GM23338 (cell line): ENCODE measurements around the gene CALHM2. TPM values are rescaled to one million over a fixed set of nuclear protein-coding genes. Genes with fewer than 3 reads are reported as not detected.

Experiments
- ATAC-seq: fragments of 200-7000 bp; cut with Tn5 transposase; 3 replicates; pipeline ENCODE4 v1.9.1; 2020
- DNase-seq: peaks from one replicate; pipeline ENCODE4 v3.0.0-alpha.2; 2015; ENCODE audit warnings: low spot score
- H2AFZ ChIP-seq: fragments of 200-600 bp; sonication (generic); 2 replicates; pipeline ENCODE4 v1.8.0; 2016; ENCODE audit warnings: antibody characterized with exemption, mild to moderate bottlenecking, moderate library complexity
- H3F3A ChIP-seq: fragments of 200-600 bp; sonication (generic); replicated peaks from 2 replicates; pipeline ENCODE4 v1.8.0; 2017; ENCODE audit warnings: antibody characterized with exemption, mixed run types, low read depth
- H3K27ac ChIP-seq: fragments of 200-600 bp; sonication (generic); 2 replicates; pipeline ENCODE4 v1.6.1; 2016; ENCODE audit warnings: low read depth
- H3K27me3 ChIP-seq: fragments of 200-600 bp; sonication (generic); 2 replicates; pipeline ENCODE4 v1.8.0; 2016; ENCODE audit warnings: mild to moderate bottlenecking, mixed run types, moderate library complexity; ENCODE audit not compliant: insufficient read depth
- H3K36me3 ChIP-seq: fragments of 200-600 bp; sonication (generic); 2 replicates; pipeline ENCODE4 v1.8.0; 2016; ENCODE audit warnings: mild to moderate bottlenecking; ENCODE audit not compliant: insufficient read depth
- H3K4me1 ChIP-seq: fragments of 200-600 bp; sonication (generic); 2 replicates; pipeline ENCODE4 v1.8.0; 2016; ENCODE audit warnings: mild to moderate bottlenecking, moderate library complexity; ENCODE audit not compliant: insufficient read depth
- H3K4me2 ChIP-seq: fragments of 200-600 bp; sonication (generic); 2 replicates; pipeline ENCODE4 v1.7.1; 2017; ENCODE audit warnings: mixed run types
- H3K4me3 ChIP-seq: fragments of 200-600 bp; sonication (generic); 2 replicates; pipeline ENCODE4 v1.6.1; 2016; ENCODE audit warnings: mixed run types
- H3K79me2 ChIP-seq: fragments of 200-600 bp; sonication (generic); replicated peaks from 2 replicates; pipeline ENCODE4 v1.8.0; 2017; ENCODE audit warnings: mild to moderate bottlenecking; ENCODE audit not compliant: insufficient read depth
- H3K9me2 ChIP-seq: fragments of 200-600 bp; sonication (generic); 2 replicates; pipeline ENCODE4 v1.8.0; 2017; ENCODE audit not compliant: insufficient read depth
- H4K20me1 ChIP-seq: fragments of 200-600 bp; sonication (generic); replicated peaks from 2 replicates; pipeline ENCODE4 v1.8.0; 2017; ENCODE audit warnings: mild to moderate bottlenecking; ENCODE audit not compliant: insufficient read depth
- H3K27ac Mint-ChIP-seq: 2 replicates; pipeline ENCODE4 v1.8.0; 2020; ENCODE audit warnings: inconsistent platforms, mild to moderate bottlenecking, moderate library complexity, mixed read lengths
- H3K27me3 Mint-ChIP-seq: 3 replicates; pipeline ENCODE4 v1.8.0; 2022; ENCODE audit warnings: low read depth, mild to moderate bottlenecking, moderate library complexity, mixed read lengths, inconsistent platforms; ENCODE audit not compliant: insufficient read depth, poor library complexity
- H3K36me3 Mint-ChIP-seq: 3 replicates; pipeline ENCODE4 v1.8.0; 2021; ENCODE audit warnings: low read depth, mild to moderate bottlenecking, inconsistent platforms, moderate library complexity, mixed read lengths
- H3K4me1 Mint-ChIP-seq: 3 replicates; pipeline ENCODE4 v1.8.0; 2020; ENCODE audit warnings: mild to moderate bottlenecking, inconsistent platforms, mixed read lengths
- H3K4me3 Mint-ChIP-seq: 3 replicates; pipeline ENCODE4 v1.8.0; 2021; ENCODE audit warnings: moderate library complexity, mild to moderate bottlenecking, inconsistent platforms, mixed read lengths
- H3K9me3 Mint-ChIP-seq: 3 replicates; pipeline ENCODE4 v1.8.0; 2020; ENCODE audit warnings: moderate library complexity, mild to moderate bottlenecking, inconsistent platforms, mixed read lengths
- NANOG ChIP-seq: IDR thresholded peaks from 2 replicates; pipeline ENCODE4 v1.6.1; 2016; ENCODE audit warnings: antibody characterized with exemption, borderline replicate concordance
- POLR2AphosphoS5 ChIP-seq: IDR thresholded peaks from 2 replicates; pipeline ENCODE4 v1.6.1; 2016; ENCODE audit warnings: antibody characterized with exemption, low read depth
- STAT1 ChIP-seq: IDR thresholded peaks from one replicate; pipeline ENCODE4 v1.6.1; 2016; ENCODE audit warnings: antibody characterized with exemption; ENCODE audit not compliant: unreplicated experiment
- polyA plus RNA-seq: library from polyadenylated mRNA; unstranded; fragments of >200 nt; fragmentation: Nextera tagmentation; extraction: Ambion mirVana; gene quantifications from 2 replicates; pipeline ENCODE4 v1.2.1, GENCODE V29; 2016
- total RNA-seq: library from RNA; depleted of rRNA; stranded (reverse); fragments of >200 nt; shearing (Covaris generic); gene quantifications from 2 replicates; pipeline ENCODE4 v1.2.3, GENCODE V29; 2014
- TF ChIP-seq, protein P1 (sequence below): fragments of 250-450 bp; sonication (Bioruptor Pico); IDR thresholded peaks from 2 replicates; pipeline ENCODE4 v1.5.0; 2020; ENCODE audit warnings: mild to moderate bottlenecking, moderate library complexity
- TF ChIP-seq, protein P2 (sequence below): IDR thresholded peaks from one replicate; pipeline ENCODE4 v1.6.1; 2018; ENCODE audit warnings: antibody characterized with exemption; ENCODE audit not compliant: unreplicated experiment

The CALHM2 gene
- total and polyA plus RNA-seq, 2 experiments from 2014 or later, result 2.1 to 2.2 TPM

DNA sequence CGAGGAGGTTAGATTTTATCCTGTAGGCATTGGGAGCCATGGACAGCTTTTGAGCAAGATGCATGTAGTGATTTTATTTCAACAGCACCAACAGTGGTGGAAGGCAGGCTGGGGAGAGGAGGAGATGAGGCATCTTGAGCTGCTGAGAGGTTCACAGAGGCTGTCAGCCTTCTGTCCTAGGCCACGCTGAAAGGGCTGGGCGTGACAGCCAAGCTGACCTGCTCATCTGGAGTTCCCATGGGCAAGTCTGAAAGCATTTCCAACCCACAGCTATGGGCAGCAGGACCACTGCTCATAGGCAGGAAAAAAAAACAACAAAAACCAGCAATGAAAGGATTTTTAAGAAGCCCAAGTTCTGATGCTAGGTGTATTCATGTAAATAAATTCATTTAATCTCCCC, 49.0 kb upstream of the CALHM2 start (continued):
- TF ChIP-seq, protein P1, sequence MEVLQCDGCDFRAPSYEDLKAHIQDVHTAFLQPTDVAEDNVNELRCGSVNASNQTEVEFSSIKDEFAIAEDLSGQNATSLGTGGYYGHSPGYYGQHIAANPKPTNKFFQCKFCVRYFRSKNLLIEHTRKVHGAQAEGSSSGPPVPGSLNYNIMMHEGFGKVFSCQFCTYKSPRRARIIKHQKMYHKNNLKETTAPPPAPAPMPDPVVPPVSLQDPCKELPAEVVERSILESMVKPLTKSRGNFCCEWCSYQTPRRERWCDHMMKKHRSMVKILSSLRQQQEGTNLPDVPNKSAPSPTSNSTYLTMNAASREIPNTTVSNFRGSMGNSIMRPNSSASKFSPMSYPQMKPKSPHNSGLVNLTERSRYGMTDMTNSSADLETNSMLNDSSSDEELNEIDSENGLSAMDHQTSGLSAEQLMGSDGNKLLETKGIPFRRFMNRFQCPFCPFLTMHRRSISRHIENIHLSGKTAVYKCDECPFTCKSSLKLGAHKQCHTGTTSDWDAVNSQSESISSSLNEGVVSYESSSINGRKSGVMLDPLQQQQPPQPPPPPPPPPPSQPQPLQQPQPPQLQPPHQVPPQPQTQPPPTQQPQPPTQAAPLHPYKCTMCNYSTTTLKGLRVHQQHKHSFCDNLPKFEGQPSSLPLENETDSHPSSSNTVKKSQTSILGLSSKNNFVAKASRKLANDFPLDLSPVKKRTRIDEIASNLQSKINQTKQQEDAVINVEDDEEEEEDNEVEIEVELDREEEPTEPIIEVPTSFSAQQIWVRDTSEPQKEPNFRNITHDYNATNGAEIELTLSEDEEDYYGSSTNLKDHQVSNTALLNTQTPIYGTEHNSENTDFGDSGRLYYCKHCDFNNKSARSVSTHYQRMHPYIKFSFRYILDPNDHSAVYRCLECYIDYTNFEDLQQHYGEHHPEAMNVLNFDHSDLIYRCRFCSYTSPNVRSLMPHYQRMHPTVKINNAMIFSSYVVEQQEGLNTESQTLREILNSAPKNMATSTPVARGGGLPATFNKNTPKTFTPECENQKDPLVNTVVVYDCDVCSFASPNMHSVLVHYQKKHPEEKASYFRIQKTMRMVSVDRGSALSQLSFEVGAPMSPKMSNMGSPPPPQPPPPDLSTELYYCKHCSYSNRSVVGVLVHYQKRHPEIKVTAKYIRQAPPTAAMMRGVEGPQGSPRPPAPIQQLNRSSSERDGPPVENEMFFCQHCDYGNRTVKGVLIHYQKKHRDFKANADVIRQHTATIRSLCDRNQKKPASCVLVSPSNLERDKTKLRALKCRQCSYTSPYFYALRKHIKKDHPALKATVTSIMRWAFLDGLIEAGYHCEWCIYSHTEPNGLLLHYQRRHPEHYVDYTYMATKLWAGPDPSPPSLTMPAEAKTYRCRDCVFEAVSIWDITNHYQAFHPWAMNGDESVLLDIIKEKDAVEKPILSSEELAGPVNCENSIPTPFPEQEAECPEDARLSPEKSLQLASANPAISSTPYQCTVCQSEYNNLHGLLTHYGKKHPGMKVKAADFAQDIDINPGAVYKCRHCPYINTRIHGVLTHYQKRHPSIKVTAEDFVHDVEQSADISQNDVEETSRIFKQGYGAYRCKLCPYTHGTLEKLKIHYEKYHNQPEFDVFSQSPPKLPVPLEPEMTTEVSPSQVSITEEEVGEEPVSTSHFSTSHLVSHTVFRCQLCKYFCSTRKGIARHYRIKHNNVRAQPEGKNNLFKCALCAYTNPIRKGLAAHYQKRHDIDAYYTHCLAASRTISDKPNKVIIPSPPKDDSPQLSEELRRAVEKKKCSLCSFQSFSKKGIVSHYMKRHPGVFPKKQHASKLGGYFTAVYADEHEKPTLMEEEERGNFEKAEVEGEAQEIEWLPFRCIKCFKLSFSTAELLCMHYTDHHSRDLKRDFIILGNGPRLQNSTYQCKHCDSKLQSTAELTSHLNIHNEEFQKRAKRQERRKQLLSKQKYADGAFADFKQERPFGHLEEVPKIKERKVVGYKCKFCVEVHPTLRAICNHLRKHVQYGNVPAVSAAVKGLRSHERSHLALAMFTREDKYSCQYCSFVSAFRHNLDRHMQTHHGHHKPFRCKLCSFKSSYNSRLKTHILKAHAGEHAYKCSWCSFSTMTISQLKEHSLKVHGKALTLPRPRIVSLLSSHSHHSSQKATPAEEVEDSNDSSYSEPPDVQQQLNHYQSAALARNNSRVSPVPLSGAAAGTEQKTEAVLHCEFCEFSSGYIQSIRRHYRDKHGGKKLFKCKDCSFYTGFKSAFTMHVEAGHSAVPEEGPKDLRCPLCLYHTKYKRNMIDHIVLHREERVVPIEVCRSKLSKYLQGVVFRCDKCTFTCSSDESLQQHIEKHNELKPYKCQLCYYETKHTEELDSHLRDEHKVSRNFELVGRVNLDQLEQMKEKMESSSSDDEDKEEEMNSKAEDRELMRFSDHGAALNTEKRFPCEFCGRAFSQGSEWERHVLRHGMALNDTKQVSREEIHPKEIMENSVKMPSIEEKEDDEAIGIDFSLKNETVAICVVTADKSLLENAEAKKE (CRISPR knock-in tag), result no peak

DNA sequence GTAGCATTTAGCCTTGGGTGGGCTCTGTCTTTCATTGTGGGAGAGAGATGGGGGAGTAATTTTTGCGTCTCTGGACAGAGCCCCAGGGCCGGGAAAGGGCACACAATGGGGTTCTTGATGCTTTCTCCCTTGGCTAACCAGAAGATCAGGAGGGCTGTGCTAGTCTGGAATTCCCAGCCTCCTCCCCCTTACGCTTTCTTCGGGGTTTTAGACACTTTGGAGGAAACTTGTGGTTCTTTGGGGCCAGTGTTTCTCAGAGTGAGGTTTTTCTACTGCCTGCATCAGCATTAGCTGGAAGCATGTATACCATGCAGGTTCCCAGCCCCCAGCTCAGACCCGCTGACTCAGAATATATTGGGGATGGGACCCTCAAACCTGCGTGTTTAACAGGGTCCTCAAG, 48.3 kb upstream of the CALHM2 start:
- no peak overlapping the region for H3K4me3 ChIP-seq
- TF ChIP-seq, protein P2, sequence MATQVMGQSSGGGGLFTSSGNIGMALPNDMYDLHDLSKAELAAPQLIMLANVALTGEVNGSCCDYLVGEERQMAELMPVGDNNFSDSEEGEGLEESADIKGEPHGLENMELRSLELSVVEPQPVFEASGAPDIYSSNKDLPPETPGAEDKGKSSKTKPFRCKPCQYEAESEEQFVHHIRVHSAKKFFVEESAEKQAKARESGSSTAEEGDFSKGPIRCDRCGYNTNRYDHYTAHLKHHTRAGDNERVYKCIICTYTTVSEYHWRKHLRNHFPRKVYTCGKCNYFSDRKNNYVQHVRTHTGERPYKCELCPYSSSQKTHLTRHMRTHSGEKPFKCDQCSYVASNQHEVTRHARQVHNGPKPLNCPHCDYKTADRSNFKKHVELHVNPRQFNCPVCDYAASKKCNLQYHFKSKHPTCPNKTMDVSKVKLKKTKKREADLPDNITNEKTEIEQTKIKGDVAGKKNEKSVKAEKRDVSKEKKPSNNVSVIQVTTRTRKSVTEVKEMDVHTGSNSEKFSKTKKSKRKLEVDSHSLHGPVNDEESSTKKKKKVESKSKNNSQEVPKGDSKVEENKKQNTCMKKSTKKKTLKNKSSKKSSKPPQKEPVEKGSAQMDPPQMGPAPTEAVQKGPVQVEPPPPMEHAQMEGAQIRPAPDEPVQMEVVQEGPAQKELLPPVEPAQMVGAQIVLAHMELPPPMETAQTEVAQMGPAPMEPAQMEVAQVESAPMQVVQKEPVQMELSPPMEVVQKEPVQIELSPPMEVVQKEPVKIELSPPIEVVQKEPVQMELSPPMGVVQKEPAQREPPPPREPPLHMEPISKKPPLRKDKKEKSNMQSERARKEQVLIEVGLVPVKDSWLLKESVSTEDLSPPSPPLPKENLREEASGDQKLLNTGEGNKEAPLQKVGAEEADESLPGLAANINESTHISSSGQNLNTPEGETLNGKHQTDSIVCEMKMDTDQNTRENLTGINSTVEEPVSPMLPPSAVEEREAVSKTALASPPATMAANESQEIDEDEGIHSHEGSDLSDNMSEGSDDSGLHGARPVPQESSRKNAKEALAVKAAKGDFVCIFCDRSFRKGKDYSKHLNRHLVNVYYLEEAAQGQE, result no peak
- TF ChIP-seq POLR2AphosphoS5 (no peak), NANOG (no peak), STAT1 (no peak)
- TF ChIP-seq, protein P1 (CRISPR knock-in tag), result no peak
- H3F3A ChIP-seq, result no peaks in the 10 kb centered on the region
- H3K4me2 ChIP-seq, result no peak overlapping the region
- Mint-ChIP-seq H3K27me3 (peaks cover 4% of the 10 kb centered on the region), H3K9me3 (no peaks in the 10 kb centered on the region; the same call in 2 of the 3 replicates), H3K36me3 (no peaks in the 10 kb centered on the region), H3K27ac (no peak overlapping the region), H3K4me3 (no peak overlapping the region), H3K4me1 (peaks cover 4% of the 10 kb centered on the region; the same call in 2 of the 3 replicates)
- no peaks in the 10 kb centered on the region for H4K20me1 ChIP-seq
- no peaks in the 10 kb centered on the region for H3K4me1 ChIP-seq
- peaks cover 20% of the 10 kb centered on the region for H3K27me3 ChIP-seq
- DNase-seq (no peak), ATAC-seq (no peak)
- H3K9me2 ChIP-seq, result no peaks in the 10 kb centered on the region
- no peak overlapping the region for H3K27ac ChIP-seq
- H2AFZ ChIP-seq, result no peak overlapping the region
- H3K79me2 ChIP-seq, result no peaks in the 10 kb centered on the region
- H3K36me3 ChIP-seq, result no peaks in the 10 kb centered on the region
